PC-3 (cell line): ENCODE data around the gene PSMC6. TPM values are rescaled to one million over a fixed set of nuclear protein-coding genes. Genes with fewer than 3 reads are reported as not detected.
A peak's percentile ranks its signal among the peaks of the same experiment; 100 is the strongest.

Experiments
- ATAC-seq: fragments of 200-7000 bp; cut with Tn5 transposase; 2 replicates; pipeline ENCODE4 v1.9.1; 2020; ENCODE audit warnings: mild to moderate bottlenecking, moderate library complexity
- BruUV-seq: library from RNA; stranded (reverse); fragments of 400-500 nt; replicated peaks from 2 replicates; lab custom pipeline; 2021; lab: Mats Ljungman, UMichigan
- CTCF ChIA-PET: fragments of 300-600 bp; sonication (Branson Sonifier 250); formaldehyde crosslinking; loops from one replicate; lab custom pipeline; 2022; ENCODE audit warnings: antibody characterized with exemption; lab: Charles Lee
- POLR2A ChIA-PET: fragments of 300-600 bp; sonication (Branson Sonifier 250); formaldehyde crosslinking; loops from one replicate; lab custom pipeline; 2022; ENCODE audit warnings: antibody characterized with exemption; ENCODE audit not compliant: unreplicated experiment; lab: Charles Lee
- DNase-seq: peaks from one replicate; pipeline ENCODE4 v3.0.0-alpha.2; 2015
- H2AFZ ChIP-seq: fragments of 300-600 bp; sonication (generic); 2 replicates; pipeline ENCODE4 v1.6.0; 2016; ENCODE audit warnings: antibody characterized with exemption, low read length
- H3F3A ChIP-seq: fragments of 300-600 bp; sonication (generic); one replicate; pipeline ENCODE4 v1.6.0; 2017; ENCODE audit warnings: antibody characterized with exemption, low read length, control low read depth, mild to moderate bottlenecking; ENCODE audit not compliant: unreplicated experiment
- H3K27ac ChIP-seq: fragments of 300-600 bp; sonication (generic); 2 replicates; pipeline ENCODE4 v1.5.1; 2016; ENCODE audit warnings: mild to moderate bottlenecking, low read length
- H3K27me3 ChIP-seq: fragments of 300-600 bp; sonication (generic); 2 replicates; pipeline ENCODE4 v1.6.1; 2016; ENCODE audit warnings: low read length, mixed read lengths
- H3K36me3 ChIP-seq: fragments of 300-600 bp; sonication (generic); 2 replicates; pipeline ENCODE4 v1.6.1; 2016; ENCODE audit warnings: low read depth, mixed run types, low read length, mixed read lengths
- H3K4me1 ChIP-seq: fragments of 300-600 bp; sonication (generic); 2 replicates; pipeline ENCODE4 v1.5.1; 2016; ENCODE audit warnings: low read length; ENCODE audit not compliant: insufficient read depth
- H3K4me2 ChIP-seq: fragments of 300-600 bp; sonication (generic); 2 replicates; pipeline ENCODE4 v1.6.0; 2016; ENCODE audit warnings: low read length
- H3K4me3 ChIP-seq: fragments of 300-600 bp; sonication (generic); 2 replicates; pipeline ENCODE4 v1.5.1; 2016; ENCODE audit warnings: mild to moderate bottlenecking, low read length, mixed read lengths
- H3K79me2 ChIP-seq: fragments of 300-600 bp; sonication (generic); 2 replicates; pipeline ENCODE4 v1.6.1; 2017; ENCODE audit warnings: low read length, mixed read lengths
- H3K9ac ChIP-seq: fragments of 300-600 bp; sonication (generic); 2 replicates; pipeline ENCODE4 v1.6.0; 2016; ENCODE audit warnings: mild to moderate bottlenecking, low read length
- H3K9me2 ChIP-seq: fragments of 300-600 bp; sonication (generic); replicated peaks from 2 replicates; pipeline ENCODE4 v1.6.1; 2016; ENCODE audit warnings: mixed run types, low read length, mixed read lengths
- H3K9me3 ChIP-seq: fragments of 300-600 bp; sonication (generic); 2 replicates; pipeline ENCODE4 v1.6.1; 2016; ENCODE audit warnings: low read length, mixed read lengths
- H4K20me1 ChIP-seq: fragments of 300-600 bp; sonication (generic); 2 replicates; pipeline ENCODE4 v1.6.1; 2016; ENCODE audit warnings: low read length, mixed read lengths
- CTCF ChIP-seq: fragments of 300-600 bp; sonication (generic); conservative IDR thresholded peaks from 2 replicates; pipeline ENCODE4 v1.5.1; 2017; ENCODE audit warnings: antibody characterized with exemption, low read depth, mild to moderate bottlenecking, low read length
- EZH2 ChIP-seq: fragments of 300-600 bp; sonication (generic); IDR thresholded peaks from one replicate; pipeline ENCODE4 v1.6.1; 2017; ENCODE audit warnings: antibody characterized with exemption, mild to moderate bottlenecking, low read length; ENCODE audit not compliant: unreplicated experiment
- EZH2phosphoT487 ChIP-seq: fragments of 300-600 bp; sonication (generic); IDR thresholded peaks from 2 replicates; pipeline ENCODE4 v1.6.1; 2018; ENCODE audit warnings: mild to moderate bottlenecking, antibody characterized with exemption, low read length, borderline replicate concordance
- intact Hi-C: fragments of 100-400 bp; cut with micrococcal nuclease; formaldehyde crosslinking; loops from 2 replicates; pipeline ENCODE4 v1.9.0; 2023
- total RNA-seq: library from RNA; depleted of rRNA; stranded (reverse); fragments of >200 nt; gene quantifications from 2 replicates; pipeline ENCODE4 v1.2.3, GENCODE V29; 2014

Gene PSMC6
- total RNA-seq, 1 experiment from 2014 or later: 232 TPM

DNA sequence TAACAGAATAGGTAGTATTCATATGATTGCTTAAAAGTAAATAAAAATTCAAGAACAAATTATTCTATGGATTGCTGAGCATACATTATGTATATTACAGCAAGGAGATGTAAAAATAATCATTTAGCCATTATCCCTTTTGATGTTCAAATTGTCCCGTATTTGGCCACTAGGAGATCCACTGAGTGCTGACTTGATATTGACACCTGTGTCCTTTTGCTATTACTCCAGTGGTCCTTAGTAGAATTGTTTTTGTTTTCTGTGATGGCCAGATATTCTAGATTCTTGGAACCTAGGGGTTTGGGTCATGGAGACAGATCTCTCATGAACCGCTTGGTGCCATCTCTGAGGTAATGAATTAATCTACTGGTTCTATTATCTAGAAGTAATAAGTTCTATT, 28.4 kb upstream of the PSMC6 start:
- BruUV-seq: no TSS peak
- Histone ChIP-seq H3K36me3 (peaks cover 45% of the 10 kb centered on the region), H4K20me1 (0 out of 2 replicates have a peak, but pooled peaks cover 9% of the 10 kb centered on the region), H3K9me2 (no peaks in the 10 kb centered on the region), H3K9me3 (no peaks in the 10 kb centered on the region), H3K79me2 (peaks cover 30% of the 10 kb centered on the region), H3K9ac (no peak overlapping the region), H3F3A (no peaks in the 10 kb centered on the region), H2AFZ (no peak overlapping the region), H3K4me3 (no peak overlapping the region), H3K4me1 (no peaks in the 10 kb centered on the region), H3K4me2 (no peak overlapping the region), H3K27me3 (no peaks in the 10 kb centered on the region), H3K27ac (no peak overlapping the region)
- ChIA-PET POLR2A (no interaction called here), CTCF (no interaction called here)
- intact Hi-C loops: loop anchor here (10.0 kb wide), 1 partner anchor 46 kb away; no protein-coding TSS in a partner anchor
- DNase-seq: peak; percentile 56
- peak; percentile 76 for TF ChIP-seq CTCF
- TF ChIP-seq EZH2: no peak
- ATAC-seq: peak; percentile 80

DNA sequence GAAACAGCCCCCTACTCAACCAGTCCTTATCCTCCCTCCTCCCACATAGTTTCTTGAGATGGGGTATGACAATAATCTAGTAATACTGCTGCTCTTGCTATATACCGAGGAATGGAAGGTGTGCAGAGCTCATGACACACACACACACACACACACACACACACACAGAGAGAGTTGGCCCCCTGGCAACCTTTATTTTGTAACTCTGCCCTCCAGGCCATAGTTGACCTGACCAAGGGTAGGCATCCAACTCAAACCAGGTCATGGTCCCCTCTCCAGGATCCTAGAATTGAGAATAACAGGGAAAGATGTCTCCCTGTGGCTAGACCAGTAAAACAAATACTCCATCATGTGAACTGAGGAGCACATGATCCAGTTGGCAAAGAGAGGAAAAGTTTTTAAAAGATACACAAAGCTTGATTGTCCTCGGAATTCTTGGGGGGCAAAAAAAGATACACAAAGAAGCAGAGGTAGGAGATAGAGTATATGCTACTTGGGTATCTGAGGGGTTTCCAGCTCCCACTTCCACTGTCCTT, 22.9 kb upstream of the PSMC6 start:
- ChIA-PET POLR2A (interaction anchor here (0.7 kb wide), 1 partner anchor 142 kb away, joined by 3 read pairs; no protein-coding TSS in a partner anchor), CTCF (no interaction called here)
- no TSS peak for BruUV-seq
- no peaks in the 10 kb centered on the region for H3K9me2 ChIP-seq
- no peaks in the 10 kb centered on the region for H3K27me3 ChIP-seq
- no peak for TF ChIP-seq EZH2
- TF ChIP-seq CTCF: no peak
- no peak for TF ChIP-seq EZH2phosphoT487
- H3K36me3 ChIP-seq: peaks cover 7% of the 10 kb centered on the region
- H3K27ac ChIP-seq: no peak overlapping the region
- H3K4me1 ChIP-seq: no peaks in the 10 kb centered on the region
- H3K4me2 ChIP-seq: no peak overlapping the region
- no peak for ATAC-seq
- intact Hi-C loops: no loop called here
- H3K79me2 ChIP-seq: peaks cover 85% of the 10 kb centered on the region
- H3K9me3 ChIP-seq: no peaks in the 10 kb centered on the region
- DNase-seq: no peak
- H2AFZ ChIP-seq: no peak overlapping the region
- no peaks in the 10 kb centered on the region for H3F3A ChIP-seq
- no peak overlapping the region for H3K4me3 ChIP-seq
- H4K20me1 ChIP-seq: peaks cover 56% of the 10 kb centered on the region
- no peak overlapping the region for H3K9ac ChIP-seq

DNA sequence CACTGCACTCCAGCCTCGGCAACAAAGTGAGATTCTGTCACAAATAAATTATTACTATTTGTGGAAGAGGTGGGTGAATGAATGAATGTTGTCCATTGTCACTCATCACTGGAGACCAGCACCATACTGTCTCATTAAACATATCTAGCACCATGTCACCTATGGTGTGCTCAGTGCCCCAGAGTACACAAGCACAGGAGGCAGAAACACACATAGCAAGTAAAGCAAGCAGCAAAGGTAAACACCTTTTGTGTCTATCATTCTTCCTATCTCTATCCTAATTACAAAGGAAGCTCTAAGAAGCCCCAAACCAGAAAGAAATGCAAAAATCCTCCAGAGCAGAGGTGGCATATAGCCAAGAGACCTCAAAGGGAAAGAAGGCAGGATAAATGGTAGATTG, 20.8 kb upstream of the PSMC6 start:
- DNase-seq: no peak
- ChIA-PET POLR2A (no interaction called here), CTCF (no interaction called here)
- intact Hi-C loops: no loop called here
- H3K4me2 ChIP-seq: no peak overlapping the region
- no peak for ATAC-seq
- no peak overlapping the region for H3K9ac ChIP-seq
- peaks cover 72% of the 10 kb centered on the region for H4K20me1 ChIP-seq
- no peaks in the 10 kb centered on the region for H3F3A ChIP-seq
- BruUV-seq: no TSS peak
- H3K36me3 ChIP-seq: no peaks in the 10 kb centered on the region; the same call in 1 of the 2 replicates
- H3K4me1 ChIP-seq: peaks cover 6% of the 10 kb centered on the region
- no peak overlapping the region for H3K4me3 ChIP-seq
- H3K9me3 ChIP-seq: no peaks in the 10 kb centered on the region
- H2AFZ ChIP-seq: no peak overlapping the region
- TF ChIP-seq EZH2: no peak
- TF ChIP-seq EZH2phosphoT487: no peak
- TF ChIP-seq CTCF: no peak
- peaks cover 99% of the 10 kb centered on the region for H3K79me2 ChIP-seq
- no peaks in the 10 kb centered on the region for H3K9me2 ChIP-seq
- H3K27me3 ChIP-seq: no peaks in the 10 kb centered on the region
- H3K27ac ChIP-seq: no peak overlapping the region
